Measurements from ENCODE around the gene ANGPT4.

The ANGPT4 gene

DNA sequence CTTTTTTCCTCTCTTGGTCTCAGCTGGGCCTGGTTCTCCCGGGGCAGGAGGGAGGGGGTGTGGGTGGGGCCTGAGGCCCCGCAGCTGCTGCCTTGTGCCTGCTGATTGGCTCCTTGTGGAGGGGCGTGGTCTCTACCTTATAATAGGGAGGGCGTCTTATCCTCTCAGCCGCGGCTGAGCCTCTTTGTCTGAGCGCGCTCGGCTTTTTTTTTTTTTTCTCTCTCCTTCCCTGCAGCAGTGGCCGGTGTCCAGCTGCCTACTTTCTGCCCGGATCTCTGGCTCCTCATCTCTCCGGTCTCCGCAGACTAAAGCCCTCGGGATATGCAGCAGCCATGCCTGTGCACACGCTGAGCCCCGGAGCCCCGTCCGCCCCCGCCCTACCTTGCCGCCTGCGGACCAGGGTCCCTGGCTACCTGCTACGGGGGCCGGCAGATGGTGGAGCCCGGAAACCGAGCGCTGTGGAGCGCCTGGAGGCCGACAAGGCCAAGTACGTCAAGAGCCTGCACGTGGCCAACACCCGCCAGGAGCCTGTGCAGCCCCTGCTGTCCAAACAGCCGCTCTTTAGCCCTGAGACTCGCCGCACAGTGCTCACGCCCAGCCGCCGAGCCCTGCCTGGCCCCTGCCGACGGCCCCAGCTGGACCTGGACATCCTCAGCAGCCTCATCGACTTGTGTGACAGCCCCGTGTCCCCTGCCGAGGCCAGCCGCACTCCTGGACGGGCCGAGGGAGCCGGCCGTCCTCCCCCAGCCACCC, 71.5 kb downstream of the ANGPT4 start:
- TF ChIP-seq, protein P1, sequence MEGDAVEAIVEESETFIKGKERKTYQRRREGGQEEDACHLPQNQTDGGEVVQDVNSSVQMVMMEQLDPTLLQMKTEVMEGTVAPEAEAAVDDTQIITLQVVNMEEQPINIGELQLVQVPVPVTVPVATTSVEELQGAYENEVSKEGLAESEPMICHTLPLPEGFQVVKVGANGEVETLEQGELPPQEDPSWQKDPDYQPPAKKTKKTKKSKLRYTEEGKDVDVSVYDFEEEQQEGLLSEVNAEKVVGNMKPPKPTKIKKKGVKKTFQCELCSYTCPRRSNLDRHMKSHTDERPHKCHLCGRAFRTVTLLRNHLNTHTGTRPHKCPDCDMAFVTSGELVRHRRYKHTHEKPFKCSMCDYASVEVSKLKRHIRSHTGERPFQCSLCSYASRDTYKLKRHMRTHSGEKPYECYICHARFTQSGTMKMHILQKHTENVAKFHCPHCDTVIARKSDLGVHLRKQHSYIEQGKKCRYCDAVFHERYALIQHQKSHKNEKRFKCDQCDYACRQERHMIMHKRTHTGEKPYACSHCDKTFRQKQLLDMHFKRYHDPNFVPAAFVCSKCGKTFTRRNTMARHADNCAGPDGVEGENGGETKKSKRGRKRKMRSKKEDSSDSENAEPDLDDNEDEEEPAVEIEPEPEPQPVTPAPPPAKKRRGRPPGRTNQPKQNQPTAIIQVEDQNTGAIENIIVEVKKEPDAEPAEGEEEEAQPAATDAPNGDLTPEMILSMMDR (IDR thresholded peaks at IDR 0.05; ENCODE audit: control insufficient read depth, insufficient read depth, low read depth, low read length, missing control alignments), result no peak
- H3K4me3 ChIP-seq (ENCODE audit: control insufficient read depth, low read depth, low read length), result peak overlapping the region; percentile 28
- DNase-seq (ENCODE audit: low read depth), result no peak

GRCh38 chr20:843912-844311, 72.2 kb downstream of the ANGPT4 start:
- no peak overlapping the region for H3K4me3 ChIP-seq (ENCODE audit: control insufficient read depth, low read depth, low read length)
- TF ChIP-seq, protein P1 (IDR thresholded peaks at IDR 0.05; ENCODE audit: control insufficient read depth, insufficient read depth, low read depth, low read length, missing control alignments), result no peak
- DNase-seq (ENCODE audit: low read depth), result no peak

DNA sequence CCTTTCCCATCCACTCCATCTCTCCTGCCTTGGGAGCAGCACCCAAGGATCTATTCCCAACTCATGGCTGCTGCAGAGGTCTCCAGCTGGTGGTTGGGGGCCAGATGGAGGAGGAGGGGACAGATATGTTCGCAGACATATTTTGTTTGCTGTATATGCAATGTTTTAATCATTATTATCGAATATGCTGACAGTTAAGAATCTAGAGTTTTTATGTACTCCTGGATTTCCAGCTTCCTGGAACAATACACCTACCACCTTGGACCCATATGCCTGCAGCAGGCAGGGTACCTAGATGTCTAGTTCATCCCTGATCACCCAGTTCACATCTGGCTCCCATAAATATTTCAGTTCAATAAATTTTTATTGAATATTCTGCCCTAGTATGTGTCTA, 73.6 kb downstream of the ANGPT4 start:
- TF ChIP-seq, protein P1 (IDR thresholded peaks at IDR 0.05; ENCODE audit: control insufficient read depth, insufficient read depth, low read depth, low read length, missing control alignments), result no peak
- H3K4me3 ChIP-seq (ENCODE audit: control insufficient read depth, low read depth, low read length), result no peak overlapping the region
- no peak for DNase-seq (ENCODE audit: low read depth)

DNA sequence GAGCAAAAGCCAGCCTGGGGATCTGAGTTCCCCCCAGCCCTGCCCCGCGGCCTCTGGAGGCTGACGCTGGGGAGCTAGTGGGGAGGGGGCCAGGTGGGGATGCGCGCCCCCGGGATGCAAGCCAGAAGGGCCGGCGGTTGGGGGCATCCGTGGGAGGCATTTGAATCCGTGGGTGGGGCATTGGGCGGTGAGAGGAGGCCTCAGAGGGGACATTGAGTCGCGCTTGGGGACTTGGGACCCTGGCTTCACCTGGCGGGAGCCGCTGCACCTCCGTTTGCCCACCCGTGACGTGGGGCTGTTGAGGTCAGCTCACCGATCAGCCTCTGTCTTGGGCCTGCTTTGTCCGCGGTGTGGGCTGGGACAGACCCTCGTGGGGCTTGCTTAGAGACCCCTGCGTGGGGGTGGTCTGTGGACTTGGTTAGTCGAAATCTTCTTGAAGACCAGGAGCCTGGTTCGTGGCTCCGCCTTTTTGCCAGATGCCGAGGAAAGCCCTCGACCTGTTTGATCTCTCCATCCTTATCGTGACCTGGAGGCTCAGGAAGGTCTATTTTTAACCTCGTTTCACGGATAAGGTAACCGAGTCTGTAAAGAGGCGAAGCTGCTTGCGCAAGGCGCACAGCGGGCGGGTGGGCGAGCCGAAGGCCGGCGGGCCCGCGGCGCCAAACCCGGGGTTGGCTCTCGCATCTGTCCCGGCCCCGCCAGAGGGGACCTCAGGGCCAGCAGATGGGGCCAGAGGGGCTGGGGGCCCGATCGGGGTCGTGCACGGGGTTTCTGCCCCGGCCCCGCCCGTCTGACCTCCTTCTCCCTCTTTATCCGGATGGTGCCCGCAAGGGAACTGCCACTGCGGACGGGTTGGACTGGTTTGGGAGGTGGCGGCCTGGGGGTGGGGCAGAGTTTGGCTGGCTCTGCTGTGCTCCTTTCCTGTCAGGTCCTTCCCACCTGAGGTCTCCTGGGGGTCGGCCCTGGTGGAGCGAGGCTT, 74.3 kb downstream of the ANGPT4 start:
- DNase-seq (ENCODE audit: low read depth), result no peak
- peak overlapping the region; percentile 46 for H3K4me3 ChIP-seq (ENCODE audit: control insufficient read depth, low read depth, low read length)
- TF ChIP-seq, protein P1 (IDR thresholded peaks at IDR 0.05; ENCODE audit: control insufficient read depth, insufficient read depth, low read depth, low read length, missing control alignments), result no peak

GRCh38 chr20:840858-841567, 75.1 kb downstream of the ANGPT4 start:
- H3K4me3 ChIP-seq (ENCODE audit: control insufficient read depth, low read depth, low read length), result peak overlapping the region; percentile 46
- TF ChIP-seq, protein P1 (IDR thresholded peaks at IDR 0.05; ENCODE audit: control insufficient read depth, insufficient read depth, low read depth, low read length, missing control alignments), result no peak
- DNase-seq (ENCODE audit: low read depth), result no peak

- TF ChIP-seq, protein P1 (IDR thresholded peaks at IDR 0.05; ENCODE audit: control insufficient read depth, insufficient read depth, low read depth, low read length, missing control alignments), result no peak
- no peak for DNase-seq (ENCODE audit: low read depth)
- H3K4me3 ChIP-seq (ENCODE audit: control insufficient read depth, low read depth, low read length), result no peak overlapping the region
Measured at GRCh38 chr20:840503-840857, 75.7 kb downstream of the ANGPT4 start.

Measured in AG09309 (cell line).